ENCODE data around the gene TM9SF1.

TM9SF1 gene

GRCh38 chr14:24177041-24177825 lies 18.0 kb downstream of the TM9SF1 start:
- H3K79me2 ChIP-seq (ENCODE audit: low read length), result no peaks in the 10 kb centered on the region
- H3K4me1 ChIP-seq (ENCODE audit: low read length), result no peaks in the 10 kb centered on the region
- no peaks in the 10 kb centered on the region for H4K20me1 ChIP-seq (ENCODE audit: insufficient read depth, low read length)
- H3K27ac ChIP-seq (ENCODE audit: low read length), result no peak overlapping the region
- H3K9me2 ChIP-seq (replicated peaks; ENCODE audit: insufficient read depth, low read length), result no peaks in the 10 kb centered on the region
- DNase-seq, result no peak
- no peaks in the 10 kb centered on the region for H3F3A ChIP-seq (ENCODE audit: insufficient read depth, low read length)
- no peak overlapping the region for H3K9ac ChIP-seq (ENCODE audit: low read length)
- no peak overlapping the region for H2AFZ ChIP-seq (ENCODE audit: low read length)
- no peaks in the 10 kb centered on the region for H3K9me3 ChIP-seq (replicated peaks; ENCODE audit: insufficient read depth, low read length)
- H3K27me3 ChIP-seq (replicated peaks; ENCODE audit: insufficient read depth, low read length), result no peaks in the 10 kb centered on the region
- TF ChIP-seq, protein P1, sequence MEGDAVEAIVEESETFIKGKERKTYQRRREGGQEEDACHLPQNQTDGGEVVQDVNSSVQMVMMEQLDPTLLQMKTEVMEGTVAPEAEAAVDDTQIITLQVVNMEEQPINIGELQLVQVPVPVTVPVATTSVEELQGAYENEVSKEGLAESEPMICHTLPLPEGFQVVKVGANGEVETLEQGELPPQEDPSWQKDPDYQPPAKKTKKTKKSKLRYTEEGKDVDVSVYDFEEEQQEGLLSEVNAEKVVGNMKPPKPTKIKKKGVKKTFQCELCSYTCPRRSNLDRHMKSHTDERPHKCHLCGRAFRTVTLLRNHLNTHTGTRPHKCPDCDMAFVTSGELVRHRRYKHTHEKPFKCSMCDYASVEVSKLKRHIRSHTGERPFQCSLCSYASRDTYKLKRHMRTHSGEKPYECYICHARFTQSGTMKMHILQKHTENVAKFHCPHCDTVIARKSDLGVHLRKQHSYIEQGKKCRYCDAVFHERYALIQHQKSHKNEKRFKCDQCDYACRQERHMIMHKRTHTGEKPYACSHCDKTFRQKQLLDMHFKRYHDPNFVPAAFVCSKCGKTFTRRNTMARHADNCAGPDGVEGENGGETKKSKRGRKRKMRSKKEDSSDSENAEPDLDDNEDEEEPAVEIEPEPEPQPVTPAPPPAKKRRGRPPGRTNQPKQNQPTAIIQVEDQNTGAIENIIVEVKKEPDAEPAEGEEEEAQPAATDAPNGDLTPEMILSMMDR (IDR thresholded peaks at IDR 0.05; ENCODE audit: low read length), result no peak
- TF ChIP-seq EZH2 (optimal IDR thresholded peaks at IDR 0.05; ENCODE audit: low read depth, low read length) (no peak), EZH2phosphoT487 (IDR thresholded peaks at IDR 0.05; ENCODE audit: low read length) (no peak)
- H3K4me2 ChIP-seq (ENCODE audit: low read depth, low read length), result no peak overlapping the region
- no peaks in the 10 kb centered on the region for H3K36me3 ChIP-seq (replicated peaks; ENCODE audit: insufficient read depth, low read length)
- H3K4me3 ChIP-seq (ENCODE audit: low read length), result no peak overlapping the region

GRCh38 chr14:24176599-24176998 lies 18.6 kb downstream of the TM9SF1 start:
- no peaks in the 10 kb centered on the region for H3K4me1 ChIP-seq (ENCODE audit: low read length)
- no peaks in the 10 kb centered on the region for H3K9me3 ChIP-seq (replicated peaks; ENCODE audit: insufficient read depth, low read length)
- no peak for DNase-seq
- no peaks in the 10 kb centered on the region for H3K27me3 ChIP-seq (replicated peaks; ENCODE audit: insufficient read depth, low read length)
- H3K4me3 ChIP-seq (ENCODE audit: low read length), result no peak overlapping the region
- H3K79me2 ChIP-seq (ENCODE audit: low read length), result no peaks in the 10 kb centered on the region
- TF ChIP-seq EZH2phosphoT487 (IDR thresholded peaks at IDR 0.05; ENCODE audit: low read length), result no peak
- TF ChIP-seq EZH2 (optimal IDR thresholded peaks at IDR 0.05; ENCODE audit: low read depth, low read length), result no peak
- TF ChIP-seq, protein P1 (IDR thresholded peaks at IDR 0.05; ENCODE audit: low read length), result no peak
- no peaks in the 10 kb centered on the region for H4K20me1 ChIP-seq (ENCODE audit: insufficient read depth, low read length)
- no peak overlapping the region for H3K27ac ChIP-seq (ENCODE audit: low read length)
- no peaks in the 10 kb centered on the region for H3K36me3 ChIP-seq (replicated peaks; ENCODE audit: insufficient read depth, low read length)
- H2AFZ ChIP-seq (ENCODE audit: low read length), result no peak overlapping the region
- no peaks in the 10 kb centered on the region for H3F3A ChIP-seq (ENCODE audit: insufficient read depth, low read length)
- H3K9ac ChIP-seq (ENCODE audit: low read length), result no peak overlapping the region
- no peaks in the 10 kb centered on the region for H3K9me2 ChIP-seq (replicated peaks; ENCODE audit: insufficient read depth, low read length)
- no peak overlapping the region for H3K4me2 ChIP-seq (ENCODE audit: low read depth, low read length)

- no peak overlapping the region for H2AFZ ChIP-seq (ENCODE audit: low read length)
- DNase-seq, result no peak
- H3K4me1 ChIP-seq (ENCODE audit: low read length), result no peaks in the 10 kb centered on the region
- no peak overlapping the region for H3K27ac ChIP-seq (ENCODE audit: low read length)
- no peak for TF ChIP-seq EZH2phosphoT487 (IDR thresholded peaks at IDR 0.05; ENCODE audit: low read length)
- TF ChIP-seq, protein P1 (IDR thresholded peaks at IDR 0.05; ENCODE audit: low read length), result no peak
- no peak for TF ChIP-seq EZH2 (optimal IDR thresholded peaks at IDR 0.05; ENCODE audit: low read depth, low read length)
- H3K4me2 ChIP-seq (ENCODE audit: low read depth, low read length), result no peak overlapping the region
- H3K27me3 ChIP-seq (replicated peaks; ENCODE audit: insufficient read depth, low read length), result no peaks in the 10 kb centered on the region
- no peaks in the 10 kb centered on the region for H3K9me3 ChIP-seq (replicated peaks; ENCODE audit: insufficient read depth, low read length)
- H3F3A ChIP-seq (ENCODE audit: insufficient read depth, low read length), result no peaks in the 10 kb centered on the region
- H3K36me3 ChIP-seq (replicated peaks; ENCODE audit: insufficient read depth, low read length), result no peaks in the 10 kb centered on the region
- no peak overlapping the region for H3K9ac ChIP-seq (ENCODE audit: low read length)
- no peak overlapping the region for H3K4me3 ChIP-seq (ENCODE audit: low read length)
- H3K9me2 ChIP-seq (replicated peaks; ENCODE audit: insufficient read depth, low read length), result no peaks in the 10 kb centered on the region
- H3K79me2 ChIP-seq (ENCODE audit: low read length), result no peaks in the 10 kb centered on the region
- H4K20me1 ChIP-seq (ENCODE audit: insufficient read depth, low read length), result no peaks in the 10 kb centered on the region
These were observed 22.4 kb downstream of the TM9SF1 start for GRCh38 chr14:24172871-24173281.
